Measurements from ENCODE around the gene FBXO45. TPM values are rescaled to one million over a fixed set of nuclear protein-coding genes. Genes with fewer than 3 reads are reported as not detected.

FBXO45 gene
- total and polyA plus RNA-seq, 2 of the 13 experiments (the other 11 are each of a cell fraction or from before 2014, with no cell fraction given): 7.0 to 12.1 TPM

- TF ChIP-seq PPARG (CRISPR knock-in tag; conservative IDR thresholded peaks at IDR 0.05) (no peak), KAT8 (CRISPR knock-in tag; IDR thresholded peaks at IDR 0.05) (no peak), ZNF569 (CRISPR knock-in tag; IDR thresholded peaks at IDR 0.05; ENCODE audit: borderline replicate concordance) (no peak), NR2F2 (IDR thresholded peaks at IDR 0.05; ENCODE audit: borderline replicate concordance, low read depth) (no peak)
Measured at GRCh38 chr3:196602673-196603072, 34.2 kb downstream of the FBXO45 start (continued).

- no peaks in the 10 kb centered on the region for H3K9me3 ChIP-seq (ENCODE audit: low read length)
- in situ Hi-C loops (cut with HindIII; ENCODE audit: extremely low pct_ligation_motif_present, low pct_unique_long_range_greater_than_20kb) (no loop called here), intact Hi-C loops (cut with micrococcal nuclease; ENCODE audit: unreplicated experiment) (no loop called here)
- TF ChIP-seq ZBED4 (CRISPR knock-in tag; IDR thresholded peaks at IDR 0.05; ENCODE audit: borderline replicate concordance) (no peak), RARA (CRISPR knock-in tag; IDR thresholded peaks at IDR 0.05) (peak; percentile 42), ZNF567 (CRISPR knock-in tag; IDR thresholded peaks at IDR 0.05; ENCODE audit: borderline replicate concordance) (no peak), SP2 (CRISPR knock-in tag; IDR thresholded peaks at IDR 0.05) (no peak), BCL6 (CRISPR knock-in tag; IDR thresholded peaks at IDR 0.05) (peak; percentile 63)
- no peak overlapping the region; the same call in 1 of the 2 replicates for H3K4me2 ChIP-seq (ENCODE audit: low read depth, low read length)
- no peak overlapping the region for H3K9ac ChIP-seq (ENCODE audit: insufficient read depth, low read depth, low read length)
- no peak overlapping the region for H3K4me3 ChIP-seq (replicated peaks in 1 of 3; ENCODE audit: insufficient read depth in 1 of 3, low read depth in 2 of 3, low read length in 3 of 3)
- DNase-seq (ENCODE audit: low spot score) (no peak), FAIRE-seq (no peak), ATAC-seq (peak; percentile 59)
- BruUV-seq (replicated peaks): no TSS peak
- H3K27me3 ChIP-seq (ENCODE audit: control insufficient read depth in 1 of 2, insufficient read depth in 2 of 2, low read length in 2 of 2): peaks cover 2 to 25% of the 10 kb centered on the region in 2 experiments; a peak in 4 of 5 replicates
- H4K20me1 ChIP-seq (ENCODE audit: insufficient read depth, low read length): no peaks in the 10 kb centered on the region
- H3K27ac ChIP-seq (ENCODE audit: extremely low read length, insufficient read depth, low read length): no peak overlapping the region
- H3K36me3 ChIP-seq (replicated peaks in 1 of 2; ENCODE audit: control insufficient read depth in 1 of 2, insufficient read depth in 2 of 2, low read length in 2 of 2): no peaks in the 10 kb centered on the region
- no peak overlapping the region for H2AFZ ChIP-seq (ENCODE audit: low read length)
- peaks cover 27% of the 10 kb centered on the region for H3K4me1 ChIP-seq (ENCODE audit: insufficient read depth, low read length)
- 34% methylated on average over 7 of the region's 7 CpGs for WGBS (ENCODE audit: low lambda C conversion rate)
- no peaks in the 10 kb centered on the region for H3K79me2 ChIP-seq (ENCODE audit: insufficient read depth, low read length)
- POLR2A ChIA-PET: interaction anchor here (1.0 kb wide), 1 partner anchor 28 kb away, joined by 3 read pairs; no protein-coding TSS in a partner anchor
- CTCF ChIA-PET (ENCODE audit: low intra/inter-chr PET ratio, low total read pairs): no interaction called here
Measured at GRCh38 chr3:196603683-196604082, 35.2 kb downstream of the FBXO45 start.
